TTC549 (cell line): ENCODE measurements around the gene IRS2.

Source experiments
- FAIRE-seq: peaks from 2 replicates; lab custom pipeline; 2012; peaks lifted over from hg19 to GRCh38; lab: Jason Lieb, UNC

The IRS2 gene

GRCh38 chr13:109730812-109731335 lies 55.5 kb downstream of the IRS2 start:
- FAIRE-seq: no peak

DNA sequence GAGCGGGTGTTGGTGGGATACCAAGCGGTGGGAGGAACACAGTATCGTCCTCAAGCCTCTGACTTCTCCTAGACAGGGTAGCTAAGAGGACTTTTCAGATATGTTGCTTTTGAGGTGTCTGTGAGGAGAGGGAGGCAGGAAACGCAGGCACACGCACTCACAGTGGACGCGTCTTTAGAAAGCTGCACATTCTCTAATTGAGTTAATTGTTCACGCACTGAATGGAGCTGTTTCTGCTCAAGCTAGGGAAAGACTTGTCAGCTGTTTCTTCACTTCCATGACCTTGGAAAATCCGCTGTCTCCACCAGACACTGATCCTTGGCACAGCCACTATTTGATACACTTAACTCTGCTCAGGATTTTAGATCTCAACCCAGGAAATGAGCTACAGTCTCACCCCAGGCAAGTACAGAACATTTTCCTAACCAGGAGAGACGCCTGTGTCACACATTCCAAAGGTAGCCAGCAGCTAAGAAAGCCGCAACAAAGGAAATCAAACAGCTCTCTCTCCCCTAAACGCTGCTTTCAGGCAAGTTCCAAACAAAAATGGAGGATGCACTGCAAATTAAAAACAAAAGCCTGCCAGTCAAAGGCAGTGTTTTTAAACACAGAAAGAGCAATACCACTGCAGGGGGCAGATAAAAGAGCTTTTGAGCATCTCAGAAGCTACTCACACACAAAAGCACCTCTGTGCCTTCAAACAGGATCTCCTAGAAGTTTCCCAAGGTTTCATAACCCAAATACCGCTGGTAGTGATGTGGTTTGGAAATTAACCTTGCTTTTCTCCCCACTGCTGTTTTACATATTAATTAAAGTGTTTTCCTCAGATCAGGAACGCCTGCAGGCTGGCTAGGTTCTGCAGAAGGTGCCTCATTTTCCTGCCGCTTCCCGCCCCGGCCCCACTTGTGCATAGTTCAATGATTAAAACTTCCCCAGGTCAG lies 57.3 kb downstream of the IRS2 start:
- FAIRE-seq: no peak

GRCh38 chr13:109728061-109728460 lies 58.3 kb downstream of the IRS2 start:
- FAIRE-seq: no peak

DNA sequence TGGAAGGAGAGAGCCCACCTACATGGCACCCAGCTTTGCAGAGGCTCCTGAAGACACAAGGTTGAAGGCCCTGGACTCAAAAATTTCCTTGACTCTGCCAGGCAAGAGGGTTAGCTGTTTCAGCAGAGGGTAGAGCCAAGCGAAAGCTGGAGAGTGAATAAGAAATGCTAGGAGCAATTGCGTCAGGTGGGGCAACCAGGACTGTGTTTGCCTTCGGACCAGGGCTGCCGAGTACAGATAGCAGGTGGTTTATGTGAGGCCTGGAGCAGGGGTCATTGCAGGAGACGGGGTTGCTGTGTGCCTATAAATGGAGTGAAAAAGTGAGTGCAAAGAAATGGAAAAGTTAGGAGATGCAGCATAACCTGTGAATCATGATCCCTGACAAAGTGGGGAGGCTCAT lies 59.1 kb downstream of the IRS2 start:
- no peak for FAIRE-seq

DNA sequence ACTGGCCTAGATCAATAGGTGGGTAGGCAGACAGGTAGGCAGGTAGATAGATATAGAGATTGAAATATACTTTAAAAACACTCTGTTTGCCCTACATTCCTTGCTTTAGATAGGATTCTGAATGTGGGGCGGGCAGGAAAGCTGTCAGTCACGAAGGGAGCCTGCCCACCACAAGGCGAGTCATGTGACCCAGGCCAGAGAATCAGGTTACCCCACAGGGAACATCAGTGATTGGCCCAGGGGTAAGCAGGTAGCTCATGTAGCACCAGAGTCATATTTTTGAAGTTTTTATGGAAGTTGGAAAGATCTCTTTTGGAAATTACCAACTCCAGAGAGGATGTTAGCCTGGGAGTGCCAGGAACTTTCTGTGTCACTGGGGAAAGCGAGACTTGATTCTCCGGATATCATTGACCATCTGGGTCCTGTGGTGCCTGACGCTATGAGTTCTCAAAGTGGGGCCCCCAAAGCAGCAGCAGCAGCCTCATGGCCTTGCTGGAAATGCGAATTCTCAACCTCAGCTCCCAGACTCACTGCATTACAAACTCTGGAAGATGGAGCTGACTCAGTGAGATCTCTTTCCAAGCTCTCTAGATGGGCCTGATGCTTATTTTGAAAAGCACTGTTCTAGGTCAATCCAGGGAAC lies 60.3 kb downstream of the IRS2 start:
- FAIRE-seq: no peak

- no peak for FAIRE-seq
Measured at GRCh38 chr13:109725297-109725696, 61.1 kb downstream of the IRS2 start.

- FAIRE-seq: no peak
Measured at GRCh38 chr13:109724603-109725002, 61.8 kb downstream of the IRS2 start.

DNA sequence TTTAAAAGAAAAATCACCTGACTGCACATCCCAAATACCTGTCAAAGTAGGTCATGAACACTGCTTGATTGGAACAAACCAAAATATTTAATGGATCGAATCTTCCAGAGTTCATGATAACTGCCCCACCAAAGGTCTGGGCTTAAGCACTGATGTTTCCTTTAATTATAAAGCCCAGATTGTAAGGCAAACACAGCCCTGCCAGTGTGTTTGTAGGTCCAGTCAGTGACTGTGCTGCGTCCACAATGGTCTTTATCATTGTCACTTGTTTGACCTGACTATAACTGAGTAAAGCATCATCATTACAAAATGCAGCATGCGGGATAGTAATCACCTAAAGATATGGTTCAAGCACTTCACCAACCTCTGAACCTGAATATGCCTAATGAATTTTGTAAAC lies 63.3 kb downstream of the IRS2 start:
- FAIRE-seq: no peak

DNA sequence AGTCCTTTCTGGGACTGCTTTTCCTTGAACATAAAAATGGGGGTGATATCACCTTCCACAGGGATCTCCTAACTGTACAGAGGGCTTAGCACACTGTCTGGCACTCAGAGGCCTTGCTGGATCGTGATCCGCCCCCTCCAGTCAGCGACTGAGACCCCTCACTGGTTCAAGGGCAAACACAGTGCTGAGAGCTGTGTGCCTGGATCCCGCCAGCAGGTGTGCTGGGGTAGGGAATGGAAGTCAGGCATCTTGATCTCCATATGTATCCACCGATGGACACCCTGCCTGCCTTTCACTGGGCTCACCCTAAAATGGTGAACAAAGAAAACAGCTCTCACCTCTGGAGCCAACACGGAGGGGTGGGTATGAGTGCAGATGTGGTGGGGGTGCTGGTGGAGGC lies 64.3 kb downstream of the IRS2 start:
- no peak for FAIRE-seq

DNA sequence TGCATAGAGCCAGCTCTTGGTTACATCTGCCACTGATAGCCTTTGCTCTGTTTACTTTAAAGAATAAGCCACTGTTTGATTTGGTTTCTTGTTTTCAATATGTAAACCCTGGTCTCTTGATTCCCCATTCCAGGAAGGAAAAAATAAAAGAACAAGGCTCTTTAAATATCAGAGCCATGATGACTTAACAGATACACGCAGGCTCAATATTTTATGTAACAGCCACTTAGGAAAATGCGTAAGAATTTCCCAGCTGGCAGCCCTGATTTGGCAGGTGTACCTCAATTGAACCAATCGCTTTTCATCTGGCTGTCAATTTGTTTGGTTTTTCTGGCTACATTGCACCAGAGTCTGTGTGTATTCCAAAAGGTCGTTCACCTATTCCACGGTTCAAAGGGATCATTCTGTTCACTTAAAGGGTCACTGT lies 65.6 kb downstream of the IRS2 start:
- no peak for FAIRE-seq

GRCh38 chr13:109719962-109720646 lies 66.3 kb downstream of the IRS2 start:
- FAIRE-seq: no peak

- no peak for FAIRE-seq
Measured at GRCh38 chr13:109718726-109719125, 67.7 kb downstream of the IRS2 start.

- FAIRE-seq: no peak
Measured at GRCh38 chr13:109717686-109718085, 68.7 kb downstream of the IRS2 start.

DNA sequence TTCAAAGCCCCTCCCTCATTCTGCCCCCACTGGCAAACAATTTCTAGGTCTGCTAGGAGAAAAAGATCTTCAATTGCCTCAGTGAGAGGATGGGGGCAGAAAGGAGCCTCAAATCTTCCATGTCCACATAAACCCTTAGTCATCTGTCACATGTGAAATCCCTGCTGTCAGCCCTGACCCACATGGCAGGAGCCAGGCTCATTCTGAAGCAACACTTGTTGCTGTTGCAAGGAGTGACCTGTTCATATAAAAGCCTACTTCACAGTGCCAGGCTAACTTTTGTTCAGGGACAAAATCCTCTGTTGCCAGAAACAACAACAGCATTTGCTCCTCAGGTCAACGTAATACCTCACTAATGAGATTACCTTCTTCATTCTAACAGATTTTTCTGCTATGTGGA lies 70.5 kb downstream of the IRS2 start:
- no peak for FAIRE-seq

DNA sequence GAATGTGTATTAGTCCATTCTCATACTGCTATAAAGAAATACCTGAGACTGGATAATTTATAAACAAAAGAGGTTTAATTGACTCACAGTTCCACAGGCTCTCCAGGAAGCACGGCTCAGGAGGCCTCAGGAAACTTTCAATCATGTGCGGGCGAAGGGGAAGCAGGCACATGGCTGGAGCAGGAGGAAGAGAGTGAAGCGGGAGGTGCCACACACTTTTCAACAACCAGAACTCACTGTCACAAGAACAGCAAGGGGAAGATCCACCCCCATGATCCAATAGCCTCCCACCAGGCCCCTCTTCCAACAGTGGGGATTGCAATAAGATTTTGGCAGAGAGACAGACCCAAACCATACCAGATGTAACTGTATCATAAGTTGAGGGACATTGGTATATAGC lies 72.7 kb downstream of the IRS2 start:
- FAIRE-seq: no peak

GRCh38 chr13:109712124-109712722 lies 74.2 kb downstream of the IRS2 start:
- no peak for FAIRE-seq

DNA sequence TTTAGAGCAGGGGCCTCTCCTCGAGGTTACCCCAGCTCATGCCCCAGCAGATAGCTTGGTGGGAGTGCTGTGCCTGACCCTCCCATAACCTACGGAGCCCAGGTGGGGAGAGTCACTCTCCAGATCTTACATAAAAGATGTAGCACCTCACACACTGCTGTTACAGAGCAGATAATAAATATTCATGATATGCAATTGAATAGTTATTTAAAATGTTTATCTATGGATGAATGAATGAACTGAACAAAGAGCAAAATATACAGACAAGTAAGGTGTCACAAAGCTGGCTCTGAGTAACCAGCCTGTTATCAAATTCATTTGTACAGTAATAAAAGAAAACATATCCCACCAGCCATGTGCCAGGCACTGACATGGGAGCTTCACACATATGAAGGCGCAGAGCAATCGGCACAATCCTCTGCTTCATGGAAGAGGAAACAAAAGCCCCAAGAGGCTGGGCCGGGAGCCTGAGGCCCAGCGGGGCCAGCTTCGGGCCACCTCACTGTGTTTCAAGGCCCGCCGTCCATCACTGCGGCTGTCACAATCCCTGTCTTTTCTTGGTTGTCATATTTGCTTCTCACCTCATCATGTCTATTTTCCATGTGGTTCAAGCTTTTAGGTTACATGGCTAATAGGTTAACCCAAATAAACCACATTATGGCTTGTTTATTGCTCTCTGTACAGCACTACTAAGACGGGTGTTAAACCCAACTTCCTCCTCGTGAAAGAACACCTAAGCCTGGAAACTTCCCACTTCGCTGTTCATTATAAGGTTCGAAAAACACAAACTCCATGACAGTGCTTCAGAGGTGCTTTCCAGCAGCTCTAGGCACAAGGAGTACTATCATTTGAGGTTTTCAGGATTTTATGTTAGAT lies 78.4 kb downstream of the IRS2 start:
- no peak for FAIRE-seq

DNA sequence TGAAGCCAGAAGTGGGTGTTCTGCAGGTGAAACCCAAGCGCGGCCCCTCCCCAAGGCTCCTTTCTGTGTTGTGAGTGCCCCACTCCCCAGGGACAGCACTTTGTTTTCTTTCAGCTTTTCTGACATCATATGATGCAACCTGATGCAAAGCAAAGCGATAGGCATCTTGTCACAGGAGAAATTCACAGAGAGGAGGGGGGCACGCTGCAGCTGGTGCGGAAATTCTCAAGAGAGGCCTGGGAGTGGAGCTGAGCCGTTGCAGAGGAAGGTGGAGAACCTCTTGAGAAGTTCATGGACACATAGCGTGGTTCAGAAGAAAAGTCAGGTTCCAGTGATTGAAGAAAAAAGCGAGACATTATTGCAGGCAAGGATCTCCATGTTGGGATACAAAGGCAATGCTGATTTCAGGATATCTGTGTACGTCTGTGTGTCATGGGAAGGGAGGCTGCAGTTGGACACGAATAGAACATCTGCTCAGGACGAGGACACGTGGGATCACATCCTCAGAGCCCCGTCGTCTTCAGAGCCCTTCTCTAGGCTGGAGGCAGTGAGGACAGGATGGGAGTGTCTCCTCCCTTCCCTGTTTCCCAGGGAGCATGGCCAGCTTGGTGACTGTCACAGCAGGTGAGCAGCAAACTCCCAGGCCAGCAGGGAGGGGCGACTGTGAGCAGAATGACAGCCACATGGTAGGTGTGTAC lies 79.2 kb downstream of the IRS2 start:
- FAIRE-seq: no peak

DNA sequence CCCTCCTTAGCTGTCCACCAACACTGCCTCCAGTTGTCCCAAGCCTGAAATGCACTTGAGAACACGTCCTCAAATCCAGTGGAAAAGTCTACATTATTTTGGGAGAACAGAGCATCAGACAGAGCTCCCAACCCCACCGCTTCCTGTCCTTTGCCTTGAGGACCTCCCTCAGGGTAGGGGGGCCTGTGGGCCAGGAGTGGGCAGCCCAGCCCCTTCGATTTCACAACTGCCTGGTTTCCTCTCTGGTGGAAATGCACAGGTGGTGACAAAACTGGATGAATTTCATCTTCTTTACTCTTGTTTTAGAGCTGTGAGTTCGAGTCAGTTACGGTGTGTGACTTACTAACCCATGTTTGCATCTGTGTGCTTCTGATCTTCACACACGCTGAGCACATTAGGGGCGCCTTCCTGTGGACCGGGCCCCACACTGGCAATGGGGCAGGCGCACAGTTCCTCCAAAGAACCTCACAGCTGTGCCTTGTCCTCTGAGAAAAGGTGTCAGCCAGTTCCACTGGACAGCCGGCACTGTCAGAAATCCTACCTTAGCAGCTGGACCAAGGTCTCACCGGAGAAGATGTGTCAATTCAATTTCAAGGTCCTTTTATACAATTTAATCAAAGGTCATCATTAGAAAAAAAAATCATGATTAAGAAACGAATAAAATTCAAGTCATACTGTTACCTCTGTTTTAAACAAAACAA lies 80.2 kb downstream of the IRS2 start:
- no peak for FAIRE-seq
